Measurements from ENCODE around the gene FLACC1.

FLACC1 gene

GRCh38 chr2:201363857-201364560, 6.9 kb upstream of the FLACC1 start:
- peak; percentile 55 to 64 for DNase-seq
- TF ChIP-seq GATA1 (IDR thresholded peaks at IDR 0.05; ENCODE audit: low read depth, low read length) (no peak), POLR2A (IDR thresholded peaks at IDR 0.05; ENCODE audit: low read length) (no peak)

GRCh38 chr2:201362396-201362795, 5.3 kb upstream of the FLACC1 start:
- no peak for DNase-seq

GRCh38 chr2:201361078-201361733, 4.1 kb upstream of the FLACC1 start:
- TF ChIP-seq POLR2A (IDR thresholded peaks at IDR 0.05; ENCODE audit: low read length), result no peak
- TF ChIP-seq GATA1 (IDR thresholded peaks at IDR 0.05; ENCODE audit: low read depth, low read length), result no peak
- no peak for DNase-seq

More at GRCh38 chr2:201362396-201362795, 5.3 kb upstream of the FLACC1 start:
- TF ChIP-seq GATA1 (IDR thresholded peaks at IDR 0.05; ENCODE audit: low read depth, low read length) (no peak), POLR2A (IDR thresholded peaks at IDR 0.05; ENCODE audit: low read length) (no peak)

- DNase-seq, result no peak
- TF ChIP-seq POLR2A (IDR thresholded peaks at IDR 0.05; ENCODE audit: low read length) (no peak), GATA1 (IDR thresholded peaks at IDR 0.05; ENCODE audit: low read depth, low read length) (no peak)
Observed at GRCh38 chr2:201360256-201360655, 3.1 kb upstream of the FLACC1 start.

- TF ChIP-seq POLR2A (IDR thresholded peaks at IDR 0.05; ENCODE audit: low read length), result no peak
- no peak for TF ChIP-seq GATA1 (IDR thresholded peaks at IDR 0.05; ENCODE audit: low read depth, low read length)
- no peak for DNase-seq
Observed at GRCh38 chr2:201358684-201359083, 1.5 kb upstream of the FLACC1 start.

- TF ChIP-seq GATA1 (IDR thresholded peaks at IDR 0.05; ENCODE audit: low read depth, low read length) (no peak), POLR2A (IDR thresholded peaks at IDR 0.05; ENCODE audit: low read length) (no peak)
- DNase-seq, result no peak
Observed at GRCh38 chr2:201353116-201353515, 4.0 kb downstream of the FLACC1 start.

GRCh38 chr2:201350879-201351278, 6.3 kb downstream of the FLACC1 start:
- DNase-seq, result no peak
- TF ChIP-seq GATA1 (IDR thresholded peaks at IDR 0.05; ENCODE audit: low read depth, low read length) (no peak), POLR2A (IDR thresholded peaks at IDR 0.05; ENCODE audit: low read length) (no peak)

- DNase-seq, result no peak
- no peak for TF ChIP-seq POLR2A (IDR thresholded peaks at IDR 0.05; ENCODE audit: low read length)
- no peak for TF ChIP-seq GATA1 (IDR thresholded peaks at IDR 0.05; ENCODE audit: low read depth, low read length)
Observed at GRCh38 chr2:201349601-201350000, 7.5 kb downstream of the FLACC1 start.

- TF ChIP-seq GATA1 (IDR thresholded peaks at IDR 0.05; ENCODE audit: low read depth, low read length) (no peak), POLR2A (IDR thresholded peaks at IDR 0.05; ENCODE audit: low read length) (no peak)
- DNase-seq, result no peak
Observed at GRCh38 chr2:201348758-201349157, 8.4 kb downstream of the FLACC1 start.

- no peak for DNase-seq
- no peak for TF ChIP-seq POLR2A (IDR thresholded peaks at IDR 0.05; ENCODE audit: low read length)
- no peak for TF ChIP-seq GATA1 (IDR thresholded peaks at IDR 0.05; ENCODE audit: low read depth, low read length)
Observed at GRCh38 chr2:201347138-201347537, 10.0 kb downstream of the FLACC1 start.

GRCh38 chr2:201345625-201346213, 11.4 kb downstream of the FLACC1 start:
- DNase-seq, result no peak
- TF ChIP-seq GATA1 (IDR thresholded peaks at IDR 0.05; ENCODE audit: low read depth, low read length) (no peak), POLR2A (IDR thresholded peaks at IDR 0.05; ENCODE audit: low read length) (no peak)

GRCh38 chr2:201344663-201345366, 12.3 kb downstream of the FLACC1 start:
- peak; percentile 28 to 59 for DNase-seq
- no peak for TF ChIP-seq GATA1 (IDR thresholded peaks at IDR 0.05; ENCODE audit: low read depth, low read length)
- no peak for TF ChIP-seq POLR2A (IDR thresholded peaks at IDR 0.05; ENCODE audit: low read length)

- TF ChIP-seq POLR2A (IDR thresholded peaks at IDR 0.05; ENCODE audit: low read length), result no peak
- TF ChIP-seq GATA1 (IDR thresholded peaks at IDR 0.05; ENCODE audit: low read depth, low read length), result no peak
Observed at GRCh38 chr2:201343559-201343958, 13.6 kb downstream of the FLACC1 start.

GRCh38 chr2:201342923-201343322, 14.2 kb downstream of the FLACC1 start:
- no peak for DNase-seq
- TF ChIP-seq GATA1 (IDR thresholded peaks at IDR 0.05; ENCODE audit: low read depth, low read length) (no peak), POLR2A (IDR thresholded peaks at IDR 0.05; ENCODE audit: low read length) (no peak)

More at GRCh38 chr2:201343559-201343958, 13.6 kb downstream of the FLACC1 start:
- no peak for DNase-seq

Data from erythroblast (primary cell).